ENCODE results near the gene HSDL1. TPM values are rescaled to one million over a fixed set of nuclear protein-coding genes. Genes with fewer than 3 reads are reported as not detected.
"Not testable (repeated sequence)": the region's sequence is repeated elsewhere in the genome, so short reads cannot be mapped to it uniquely, and the experiment has no call there.

Gene HSDL1
- total RNA-seq, 4 donors from 2014 or later: 8.3 to 22.8 (median 12.4) TPM

DNA sequence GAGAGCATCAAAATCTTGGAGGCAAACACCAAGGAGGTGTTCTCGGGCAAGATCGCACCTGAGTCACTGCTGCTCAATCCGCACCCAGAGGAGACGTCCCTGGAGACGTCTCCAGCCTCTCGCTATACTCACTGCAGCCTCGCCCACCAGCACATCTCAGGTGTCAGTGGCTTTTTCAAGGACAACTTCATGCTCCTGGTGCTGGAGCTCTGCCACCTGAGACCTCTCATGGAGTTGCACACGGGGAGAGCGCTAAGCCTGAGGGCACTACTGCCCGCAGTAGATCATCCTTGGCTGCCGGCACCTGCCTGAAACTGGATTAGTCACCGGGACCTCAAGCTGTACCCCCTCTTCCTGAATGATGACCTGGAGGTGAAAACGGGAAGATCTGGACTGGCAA is 25.6 kb downstream of the HSDL1 start:
- TF ChIP-seq, protein P1, sequence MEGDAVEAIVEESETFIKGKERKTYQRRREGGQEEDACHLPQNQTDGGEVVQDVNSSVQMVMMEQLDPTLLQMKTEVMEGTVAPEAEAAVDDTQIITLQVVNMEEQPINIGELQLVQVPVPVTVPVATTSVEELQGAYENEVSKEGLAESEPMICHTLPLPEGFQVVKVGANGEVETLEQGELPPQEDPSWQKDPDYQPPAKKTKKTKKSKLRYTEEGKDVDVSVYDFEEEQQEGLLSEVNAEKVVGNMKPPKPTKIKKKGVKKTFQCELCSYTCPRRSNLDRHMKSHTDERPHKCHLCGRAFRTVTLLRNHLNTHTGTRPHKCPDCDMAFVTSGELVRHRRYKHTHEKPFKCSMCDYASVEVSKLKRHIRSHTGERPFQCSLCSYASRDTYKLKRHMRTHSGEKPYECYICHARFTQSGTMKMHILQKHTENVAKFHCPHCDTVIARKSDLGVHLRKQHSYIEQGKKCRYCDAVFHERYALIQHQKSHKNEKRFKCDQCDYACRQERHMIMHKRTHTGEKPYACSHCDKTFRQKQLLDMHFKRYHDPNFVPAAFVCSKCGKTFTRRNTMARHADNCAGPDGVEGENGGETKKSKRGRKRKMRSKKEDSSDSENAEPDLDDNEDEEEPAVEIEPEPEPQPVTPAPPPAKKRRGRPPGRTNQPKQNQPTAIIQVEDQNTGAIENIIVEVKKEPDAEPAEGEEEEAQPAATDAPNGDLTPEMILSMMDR (IDR thresholded peaks at IDR 0.05): no peak
- TF ChIP-seq EP300 (IDR thresholded peaks at IDR 0.05) (no peak), POLR2AphosphoS5 (IDR thresholded peaks at IDR 0.05) (no peak), POLR2A (IDR thresholded peaks at IDR 0.05) (no peak)
- H3K4me3 ChIP-seq: no peak overlapping the region
- 39% methylated on average over 12 of the region's 13 CpGs for WGBS
- H3K27me3 ChIP-seq: no peaks in the 10 kb centered on the region
- H3K36me3 ChIP-seq: peaks cover 18% of the 10 kb centered on the region
- no peaks in the 10 kb centered on the region for H3K9me3 ChIP-seq
- no peak overlapping the region for H3K27ac ChIP-seq
- H3K4me1 ChIP-seq: peaks cover 31% of the 10 kb centered on the region
- DNase-seq (ENCODE audit: low spot score in 2 of 2): no peak

DNA sequence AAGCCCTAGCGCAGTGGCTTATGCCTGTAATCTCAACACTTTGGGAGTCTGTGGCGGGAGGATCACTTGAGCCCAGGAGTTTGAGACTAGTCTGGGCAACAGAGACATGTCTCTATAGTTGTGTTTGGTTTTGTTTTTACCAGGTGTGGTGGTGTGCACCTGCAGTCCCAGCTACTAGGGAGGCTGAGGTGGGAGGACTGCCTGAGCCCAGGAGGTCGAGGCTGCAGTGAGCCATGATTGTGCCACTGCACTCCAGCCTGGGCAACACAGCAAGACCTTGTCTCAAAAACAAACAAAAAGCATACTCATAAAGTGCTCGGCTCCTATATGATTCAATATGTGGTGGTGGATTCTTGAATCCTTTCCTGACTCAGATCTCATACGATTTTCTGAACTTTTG is 26.7 kb downstream of the HSDL1 start:
- not testable (repeated sequence) for H3K27me3 ChIP-seq; DNase-seq (ENCODE audit: low spot score in 2 of 2); H3K36me3 ChIP-seq; H3K9me3 ChIP-seq; H3K27ac ChIP-seq; H3K4me3 ChIP-seq
- 88% methylated on average over 5 of the region's 5 CpGs for WGBS
- peaks cover 35% of the 10 kb centered on the region for H3K4me1 ChIP-seq

DNA sequence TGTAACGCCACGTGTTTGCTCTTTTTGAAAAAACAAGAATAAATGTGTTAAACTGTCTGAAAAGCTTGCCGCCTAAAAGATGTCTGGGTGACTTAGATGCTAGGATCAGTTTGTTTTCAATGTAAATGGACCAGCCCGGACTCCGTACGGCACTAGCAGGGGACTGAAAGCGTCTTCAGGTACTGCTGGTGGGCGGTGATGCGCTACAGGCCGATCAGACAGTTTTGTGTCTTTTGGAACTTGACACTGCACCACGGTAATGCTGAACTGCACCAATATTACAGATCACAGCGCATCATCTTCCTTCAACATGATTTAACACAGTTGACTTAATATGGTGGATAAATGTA is 27.5 kb downstream of the HSDL1 start:
- DNase-seq (ENCODE audit: low spot score in 2 of 2): no peak
- no peaks in the 10 kb centered on the region for H3K27me3 ChIP-seq
- WGBS: 8% methylated on average over 12 of the region's 12 CpGs
- TF ChIP-seq EP300 (IDR thresholded peaks at IDR 0.05) (no peak), POLR2A (IDR thresholded peaks at IDR 0.05) (no peak), POLR2AphosphoS5 (IDR thresholded peaks at IDR 0.05) (no peak)
- TF ChIP-seq, protein P1 (IDR thresholded peaks at IDR 0.05): no peak
- H3K4me1 ChIP-seq: peaks cover 37% of the 10 kb centered on the region
- H3K4me3 ChIP-seq: peak overlapping the region; percentile 67
- H3K36me3 ChIP-seq: no peaks in the 10 kb centered on the region
- H3K27ac ChIP-seq: peak overlapping the region; percentile 97
- H3K9me3 ChIP-seq: no peaks in the 10 kb centered on the region

DNA sequence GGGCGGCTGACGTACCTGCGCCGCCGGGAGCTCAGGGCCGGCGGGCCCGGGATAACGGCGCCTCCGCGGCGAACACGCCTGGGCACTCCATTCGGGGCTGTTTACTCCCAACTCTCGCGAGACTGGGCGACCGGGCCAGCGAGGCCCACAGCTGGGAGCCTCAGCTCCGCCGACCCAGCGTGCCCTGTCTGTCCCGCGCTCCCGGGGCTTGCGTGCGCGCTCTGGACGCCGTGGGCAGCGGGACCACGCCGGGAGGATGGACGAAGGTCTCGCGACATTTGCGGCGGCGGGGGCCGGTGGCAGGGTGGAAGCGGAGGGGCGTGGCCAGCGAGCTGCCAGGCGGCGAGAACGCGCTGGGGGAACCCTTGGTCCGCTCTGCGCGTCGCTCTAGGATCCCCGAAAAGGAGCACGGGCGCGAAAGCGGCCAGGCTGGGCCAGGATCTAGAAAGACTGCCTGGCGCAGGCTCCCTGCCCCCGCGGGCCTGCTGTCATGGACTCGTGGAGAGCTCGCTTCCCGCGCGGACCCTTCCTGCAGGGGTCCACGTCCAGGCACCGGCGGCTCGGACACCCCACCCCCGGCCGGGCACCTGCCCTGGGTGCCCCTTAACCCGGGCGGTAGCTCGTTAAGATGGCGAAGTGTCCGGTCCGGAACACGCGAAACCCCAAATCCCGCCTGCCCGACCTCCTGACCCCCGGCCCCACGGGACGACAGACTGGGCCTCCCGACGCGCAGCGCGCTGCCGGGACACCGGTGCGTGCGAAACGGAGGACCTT is 28.1 kb downstream of the HSDL1 start, which contains the start of gene MBTPS1:
MBTPS1 (minus strand) TSS at position 223 of the 774 bp plus-strand sequence. CDS start 15,159 bp downstream, outside the sequence.
- DNase-seq (ENCODE audit: low spot score in 2 of 2): peak; percentile 98
- Histone ChIP-seq H3K4me1 (peaks cover 37% of the 10 kb centered on the region), H3K4me3 (peak within 1 kb of the TSS; percentile 67), H3K9me3 (no peaks in the 10 kb centered on the region), H3K27me3 (no peaks in the 10 kb centered on the region), H3K36me3 (no peaks in the 10 kb centered on the region), H3K27ac (peak within 1 kb of the TSS; percentile 97)
- 0% methylated on average over 7 of the region's 94 CpGs for WGBS
- peak in 1 of 2 donors; percentile 65 for TF ChIP-seq POLR2A (IDR thresholded peaks at IDR 0.05)
- TF ChIP-seq POLR2AphosphoS5 (IDR thresholded peaks at IDR 0.05): peak in 2 of 3 donors; percentile 32 to 92
- TF ChIP-seq EP300 (IDR thresholded peaks at IDR 0.05): no peak
- TF ChIP-seq, protein P1 (IDR thresholded peaks at IDR 0.05): no peak

DNA sequence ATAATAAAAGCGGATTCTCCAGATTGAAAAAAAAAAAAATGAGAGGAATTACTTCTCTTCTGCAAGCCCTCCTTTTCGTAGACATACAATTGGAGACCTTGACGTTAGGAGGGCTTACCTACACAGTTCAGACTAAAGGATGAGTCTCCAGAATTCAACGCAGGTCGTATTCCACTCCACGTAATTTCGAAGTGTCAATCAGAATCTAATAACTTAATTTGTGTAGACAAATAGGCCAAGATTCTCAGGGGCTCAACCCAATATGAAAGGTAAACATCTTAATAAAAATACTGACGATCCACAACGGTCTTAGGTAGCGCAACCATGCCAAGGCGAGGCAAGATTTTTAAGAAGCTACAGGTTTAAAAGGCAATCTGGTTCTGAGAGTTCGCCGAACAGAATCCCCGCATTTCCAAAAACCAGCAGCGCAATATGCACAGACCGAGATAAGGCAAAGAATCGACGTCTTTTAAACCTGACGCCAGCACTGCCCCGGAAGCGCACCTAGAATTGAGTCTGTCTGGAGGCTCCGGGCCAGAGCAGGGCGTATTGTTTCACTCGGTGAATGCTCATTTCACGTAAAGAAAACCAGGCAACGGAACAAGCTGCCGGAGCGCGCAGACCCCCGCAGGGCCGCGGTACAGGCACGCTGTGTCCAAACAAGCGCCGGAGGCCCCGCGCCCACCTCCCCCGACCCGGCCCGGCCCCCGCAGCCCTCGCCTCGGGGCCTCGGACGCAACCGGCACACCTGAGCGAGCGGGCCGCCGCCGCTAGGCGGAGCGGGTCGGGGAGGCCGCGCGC is 28.9 kb downstream of the HSDL1 start:
- no peaks in the 10 kb centered on the region for H3K9me3 ChIP-seq
- no peak for DNase-seq (ENCODE audit: low spot score in 2 of 2)

DNA sequence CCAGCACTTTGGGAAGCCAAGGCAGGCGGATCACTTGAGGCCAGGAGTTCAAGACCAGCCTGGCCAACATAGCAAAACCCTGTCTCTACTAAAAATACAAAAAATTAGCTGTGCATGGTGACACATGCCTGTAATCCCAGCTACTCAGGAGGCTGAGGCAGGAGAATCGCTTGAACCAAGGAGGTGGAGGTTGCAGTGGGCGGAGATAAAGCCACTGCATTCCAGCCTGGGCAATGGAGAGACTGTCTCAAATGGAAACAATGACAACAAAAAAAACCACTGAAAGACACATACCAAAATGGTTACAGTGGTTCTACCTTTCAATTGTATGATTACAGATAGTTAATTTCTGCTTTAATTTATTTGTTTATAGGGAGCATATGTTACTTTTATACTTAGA is 33.0 kb downstream of the HSDL1 start:
- DNase-seq (ENCODE audit: low spot score in 2 of 2); H3K9me3 ChIP-seq; H3K36me3 ChIP-seq; H3K27me3 ChIP-seq; H3K4me3 ChIP-seq; H3K27ac ChIP-seq: not testable (repeated sequence)
- WGBS: 90% methylated on average over 3 of the region's 3 CpGs
- peaks cover 23% of the 10 kb centered on the region for H3K4me1 ChIP-seq

More for the DNA sequence above, 28.9 kb downstream of the HSDL1 start:
- Histone ChIP-seq H3K27ac (peak overlapping the region; percentile 97), H3K27me3 (no peaks in the 10 kb centered on the region), H3K36me3 (no peaks in the 10 kb centered on the region), H3K4me1 (peaks cover 41% of the 10 kb centered on the region), H3K4me3 (peak overlapping the region; percentile 67)
- TF ChIP-seq POLR2AphosphoS5 (IDR thresholded peaks at IDR 0.05) (no peak), EP300 (IDR thresholded peaks at IDR 0.05) (no peak), POLR2A (IDR thresholded peaks at IDR 0.05) (no peak)
- TF ChIP-seq, protein P1 (IDR thresholded peaks at IDR 0.05): peak; percentile 25 to 50
- WGBS: 5% methylated on average over 18 of the region's 57 CpGs
